DOHH2 (cell line): ENCODE results near the gene CCR8.

Source experiments
- EZH2phosphoT487 ChIP-seq: fragments of 200-600 bp; sonication (generic); IDR thresholded peaks from 2 replicates; pipeline ENCODE4 v1.6.1; 2017; ENCODE audit warnings: borderline replicate concordance, mild to moderate bottlenecking, antibody characterized with exemption, low read length, moderate library complexity, mixed read lengths
- TF ChIP-seq, protein P1 (sequence below): fragments of 200-600 bp; sonication (generic); IDR thresholded peaks from one replicate; pipeline ENCODE4 v1.5.1; 2014; ENCODE audit warnings: antibody characterized with exemption, mild to moderate bottlenecking, low read depth, low read length; ENCODE audit not compliant: poor library complexity, severe bottlenecking

DNA sequence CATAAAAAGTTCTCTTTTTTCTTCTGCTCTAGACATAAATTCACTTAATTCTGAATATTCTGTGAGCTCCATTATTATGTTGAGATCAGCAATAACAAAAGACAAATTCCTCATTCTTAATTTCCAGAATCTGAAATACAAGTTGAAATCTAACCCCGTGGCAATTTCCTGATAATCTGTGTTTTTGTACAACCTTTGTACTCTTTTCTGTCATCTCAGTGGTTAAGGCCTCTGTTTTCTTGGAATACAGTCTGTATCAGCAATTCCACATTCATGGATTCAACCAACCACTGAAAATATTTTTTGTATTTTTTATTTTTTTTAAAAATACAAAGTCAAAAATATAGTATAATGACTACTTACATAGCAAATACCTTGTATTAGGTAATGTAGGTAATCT lies 8.7 kb downstream of the CCR8 start:
- TF ChIP-seq, protein P1, sequence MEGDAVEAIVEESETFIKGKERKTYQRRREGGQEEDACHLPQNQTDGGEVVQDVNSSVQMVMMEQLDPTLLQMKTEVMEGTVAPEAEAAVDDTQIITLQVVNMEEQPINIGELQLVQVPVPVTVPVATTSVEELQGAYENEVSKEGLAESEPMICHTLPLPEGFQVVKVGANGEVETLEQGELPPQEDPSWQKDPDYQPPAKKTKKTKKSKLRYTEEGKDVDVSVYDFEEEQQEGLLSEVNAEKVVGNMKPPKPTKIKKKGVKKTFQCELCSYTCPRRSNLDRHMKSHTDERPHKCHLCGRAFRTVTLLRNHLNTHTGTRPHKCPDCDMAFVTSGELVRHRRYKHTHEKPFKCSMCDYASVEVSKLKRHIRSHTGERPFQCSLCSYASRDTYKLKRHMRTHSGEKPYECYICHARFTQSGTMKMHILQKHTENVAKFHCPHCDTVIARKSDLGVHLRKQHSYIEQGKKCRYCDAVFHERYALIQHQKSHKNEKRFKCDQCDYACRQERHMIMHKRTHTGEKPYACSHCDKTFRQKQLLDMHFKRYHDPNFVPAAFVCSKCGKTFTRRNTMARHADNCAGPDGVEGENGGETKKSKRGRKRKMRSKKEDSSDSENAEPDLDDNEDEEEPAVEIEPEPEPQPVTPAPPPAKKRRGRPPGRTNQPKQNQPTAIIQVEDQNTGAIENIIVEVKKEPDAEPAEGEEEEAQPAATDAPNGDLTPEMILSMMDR, result no peak
- TF ChIP-seq EZH2phosphoT487, result no peak
